A549 (cell line): ENCODE results near the gene LRRC57. TPM values are rescaled to one million over a fixed set of nuclear protein-coding genes. Genes with fewer than 3 reads are reported as not detected.

Experiments
- ATAC-seq, 2 experiments: fragments of 200-7000 bp in 1 of 2; fragments of >200 bp in 1 of 2; cut with Nextera tagmentation in 1 of 2; cut with Tn5 transposase in 1 of 2; 3 replicates each; pipeline versions ENCODE4 v1.8.0 to v1.9.1; 2018 to 2020; ENCODE audit warnings: mild to moderate bottlenecking in 1 of 2, moderate library complexity in 1 of 2
- CTCF ChIA-PET: fragments of 300-600 bp; sonication (Branson Sonifier 250); formaldehyde crosslinking; extraction: SDS; loops from one replicate; lab custom pipeline; 2021; ENCODE audit warnings: antibody characterized with exemption, inconsistent platforms; lab: Yijun Ruan, JAX
- POLR2A ChIA-PET: fragments of 350-600 bp; formaldehyde crosslinking; extraction: SDS; loops from one replicate; lab custom pipeline; 2021; ENCODE audit warnings: antibody characterized with exemption, inconsistent platforms; lab: Yijun Ruan, JAX
- DNase-seq, 2 experiments: peaks; one replicate each; pipeline versions ENCODE4 v3.0.0 to v3.0.0-alpha.2; 2011 to 2016; ENCODE audit warnings: low read depth in 1 of 2, low spot score in 1 of 2
- FAIRE-seq: peaks from 2 replicates; lab custom pipeline; 2011; peaks lifted over from hg19 to GRCh38; lab: Jason Lieb, UNC
- H3K27ac ChIP-seq, 2 experiments: fragments of >200 bp; sonication (Bioruptor Twin); formaldehyde crosslinking; 3 replicates each; pipeline ENCODE4 v1.5.1; 2016 to 2017
- H3K4me1 ChIP-seq: fragments of >200 bp; sonication (Bioruptor Twin); formaldehyde crosslinking; 3 replicates; pipeline ENCODE4 v1.6.1; 2016
- H3K4me2 ChIP-seq: fragments of >200 bp; sonication (Bioruptor Twin); formaldehyde crosslinking; 3 replicates; pipeline ENCODE4 v1.6.1; 2016
- H3K4me3 ChIP-seq: fragments of >200 bp; sonication (Bioruptor Twin); formaldehyde crosslinking; 3 replicates; pipeline ENCODE4 v1.5.1; 2016
- H3K9me3 ChIP-seq: fragments of >200 bp; sonication (Bioruptor Twin); formaldehyde crosslinking; 3 replicates; pipeline ENCODE4 v1.6.1; 2016
- ATOH8 ChIP-seq: fragments of 250-450 bp; sonication (Bioruptor Pico); IDR thresholded peaks from 2 replicates; pipeline ENCODE4 v1.5.0; 2020; ENCODE audit warnings: low read depth, mild to moderate bottlenecking, moderate library complexity
- BCL3 ChIP-seq: fragments of >200 bp; sonication (Bioruptor Twin); formaldehyde crosslinking; IDR thresholded peaks from 3 replicates; pipeline ENCODE4 v1.6.1; 2016
- BHLHE40 ChIP-seq: IDR thresholded peaks from 2 replicates; pipeline ENCODE4 v1.6.1; 2012; ENCODE audit warnings: low read depth, low read length, inconsistent platforms
- CBX8 ChIP-seq: fragments of 200-600 bp; sonication (generic); IDR thresholded peaks from 2 replicates; pipeline ENCODE4 v1.6.1; 2016
- CTCF ChIP-seq: fragments of >200 bp; sonication (Bioruptor Twin); formaldehyde crosslinking; IDR thresholded peaks from 3 replicates; pipeline ENCODE4 v1.5.1; 2016
- E2F6 ChIP-seq: IDR thresholded peaks from 2 replicates; pipeline ENCODE4 v1.6.1; 2012; ENCODE audit warnings: low read depth, borderline replicate concordance
- EHF ChIP-seq: fragments of 250-450 bp; sonication (Bioruptor Pico); IDR thresholded peaks from 2 replicates; pipeline ENCODE4 v1.5.0; 2020; ENCODE audit warnings: mild to moderate bottlenecking
- EHMT2 ChIP-seq: fragments of 200-600 bp; sonication (generic); IDR thresholded peaks from 2 replicates; pipeline ENCODE4 v1.6.1; 2016; ENCODE audit warnings: antibody characterized with exemption, low read depth, mild to moderate bottlenecking, moderate library complexity
- EP300 ChIP-seq, 2 experiments: fragments of >200 bp; sonication (Bioruptor Twin); formaldehyde crosslinking; IDR thresholded peaks; 2 replicates in 1 of 2; 3 replicates in 1 of 2; pipeline ENCODE4 v1.6.1; 2016 to 2017
- FOXS1 ChIP-seq: fragments of 250-450 bp; sonication (Bioruptor Pico); IDR thresholded peaks from 2 replicates; pipeline ENCODE4 v1.5.0; 2020; ENCODE audit warnings: mild to moderate bottlenecking, moderate library complexity
- HOXB13 ChIP-seq: fragments of 250-450 bp; sonication (Bioruptor Pico); IDR thresholded peaks from 2 replicates; pipeline ENCODE4 v1.5.0; 2020; ENCODE audit warnings: low read depth, mild to moderate bottlenecking, moderate library complexity
- JUN ChIP-seq, 2 experiments: fragments of >200 bp; sonication (Bioruptor Twin); formaldehyde crosslinking; IDR thresholded peaks; 2 replicates in 1 of 2; 3 replicates in 1 of 2; pipeline ENCODE4 v1.6.1; 2016 to 2017
- JUNB ChIP-seq: fragments of >200 bp; sonication (Bioruptor Twin); formaldehyde crosslinking; IDR thresholded peaks from 2 replicates; pipeline ENCODE4 v1.6.1; 2016
- KDM1A ChIP-seq: fragments of 200-600 bp; sonication (generic); IDR thresholded peaks from 2 replicates; pipeline ENCODE4 v1.6.1; 2016; ENCODE audit warnings: low read depth, mild to moderate bottlenecking
- MAZ ChIP-seq: fragments of 150-350 bp; IDR thresholded peaks from 2 replicates; pipeline ENCODE4 v1.6.1; 2014; ENCODE audit warnings: antibody characterized with exemption, low read depth, low read length, borderline replicate concordance
- NR3C1 ChIP-seq: fragments of >200 bp; sonication (Bioruptor Twin); formaldehyde crosslinking; IDR thresholded peaks from 3 replicates; pipeline ENCODE4 v1.6.1; 2017
- PHF8 ChIP-seq: fragments of 200-600 bp; sonication (generic); IDR thresholded peaks from 2 replicates; pipeline ENCODE4 v1.6.1; 2016; ENCODE audit warnings: low read depth, mild to moderate bottlenecking, antibody characterized with exemption, moderate library complexity, borderline replicate concordance
- POLR2A ChIP-seq: IDR thresholded peaks from 2 replicates; pipeline ENCODE4 v1.6.1; 2012; ENCODE audit warnings: mild to moderate bottlenecking, low read length
- POLR2AphosphoS2 ChIP-seq: conservative IDR thresholded peaks from 2 replicates; pipeline ENCODE4 v1.6.1; 2012; ENCODE audit warnings: low read length, improper control_type of control experiment, inconsistent platforms
- RARB ChIP-seq: fragments of 250-450 bp; sonication (Bioruptor Pico); IDR thresholded peaks from 2 replicates; pipeline ENCODE4 v1.8.0; 2021; ENCODE audit warnings: mild to moderate bottlenecking, moderate library complexity
- RCOR1 ChIP-seq: fragments of 150-350 bp; IDR thresholded peaks from 2 replicates; pipeline ENCODE4 v1.6.1; 2014; ENCODE audit warnings: antibody characterized with exemption, low read length, low read depth
- RFX5 ChIP-seq: fragments of 450-650 bp; IDR thresholded peaks from 2 replicates; pipeline ENCODE4 v1.7.1; 2014; ENCODE audit warnings: antibody characterized with exemption, mild to moderate bottlenecking, moderate library complexity
- SREBF2 ChIP-seq: fragments of 450-650 bp; IDR thresholded peaks from 2 replicates; pipeline ENCODE4 v1.6.1; 2014; ENCODE audit warnings: mild to moderate bottlenecking, moderate library complexity
- TFCP2L1 ChIP-seq: fragments of 250-450 bp; sonication (Bioruptor Pico); IDR thresholded peaks from 2 replicates; pipeline ENCODE4 v1.5.0; 2021; ENCODE audit warnings: mild to moderate bottlenecking
- TP53 ChIP-seq: fragments of 250-450 bp; sonication (Bioruptor Pico); IDR thresholded peaks from 2 replicates; pipeline ENCODE4 v1.5.0; 2021; ENCODE audit warnings: mild to moderate bottlenecking, moderate library complexity
- ZSCAN20 ChIP-seq: fragments of 250-450 bp; sonication (Bioruptor Pico); IDR thresholded peaks from 2 replicates; pipeline ENCODE4 v1.8.0; 2022; ENCODE audit warnings: mild to moderate bottlenecking, moderate library complexity
- WGBS: methylation state at CpG from one replicate; pipeline ENCODE4 v1.1.6; 2017; ENCODE audit errors: missing lambda C conversion rate; 5-methylcytosine and 5-hydroxymethylcytosine counted together
- polyA plus RNA-seq, 4 experiments: library from polyadenylated mRNA; depleted of rRNA in 3 of 4; stranded (reverse); fragments of >200 nt; fragmentation: RNase III in 1 of 4; extraction: RNeasy Plus Mini Kit Qiagen cat#74134 plus additional on column Dnase treatment in 1 of 4; gene quantifications; 2 replicates in 3 of 4; 3 replicates in 1 of 4; pipeline ENCODE4 v1.2.3, GENCODE V29; 2011 to 2017

LRRC57 gene
- polyA plus RNA-seq, 2 of the 4 experiments (the other 2 are of a cell fraction) = 7.4 to 12.3 TPM

GRCh38 chr15:42511007-42511391 lies 37.6 kb downstream of the LRRC57 start:
- H3K9me3 ChIP-seq = no peaks in the 10 kb centered on the region
- WGBS = 87% methylated on average over 4 of the region's 4 CpGs
- ATAC-seq = no peak
- H3K4me3 ChIP-seq = no peak overlapping the region
- no peak for DNase-seq
- no peaks in the 10 kb centered on the region for H3K4me1 ChIP-seq
- no peak for FAIRE-seq
- no peak overlapping the region for H3K4me2 ChIP-seq
- TF ChIP-seq KDM1A (no peak), JUN (IDR thresholded peaks at IDR 0.05) (no peak), EHMT2 (no peak), POLR2AphosphoS2 (no peak), ATOH8 (CRISPR knock-in tag) (no peak), SREBF2 (no peak), POLR2A (no peak)
- ChIA-PET POLR2A (no interaction called here), CTCF (interaction anchor here (0.8 kb wide), 1 partner anchor 16 kb away, joined by 3 read pairs; no protein-coding TSS in a partner anchor)
- H3K27ac ChIP-seq = no peak overlapping the region

GRCh38 chr15:42510258-42511006 lies 38.2 kb downstream of the LRRC57 start:
- no peak overlapping the region for H3K27ac ChIP-seq
- H3K4me2 ChIP-seq = no peak overlapping the region
- H3K4me3 ChIP-seq = no peak overlapping the region
- H3K9me3 ChIP-seq = no peaks in the 10 kb centered on the region
- ATAC-seq (no peak), DNase-seq (no peak), FAIRE-seq (no peak)
- whole genome bisulfite sequencing = 89% methylated on average over 4 of the region's 4 CpGs
- H3K4me1 ChIP-seq = no peaks in the 10 kb centered on the region
- TF ChIP-seq JUNB = no peak
- no peak for TF ChIP-seq BCL3
- no peak for TF ChIP-seq NR3C1
- no peak for TF ChIP-seq JUN (IDR thresholded peaks at IDR 0.05)
- TF ChIP-seq TP53 (CRISPR knock-in tag) = no peak
- no peak for TF ChIP-seq RARB (CRISPR knock-in tag)
- no peak for TF ChIP-seq RCOR1
- TF ChIP-seq CBX8 = no peak
- no peak for TF ChIP-seq EHF
- TF ChIP-seq POLR2A = no peak
- TF ChIP-seq FOXS1 (CRISPR knock-in tag) = no peak
- no peak for TF ChIP-seq HOXB13 (CRISPR knock-in tag)
- TF ChIP-seq TFCP2L1 (CRISPR knock-in tag) = no peak
- no peak for TF ChIP-seq EP300 (IDR thresholded peaks at IDR 0.05)
- TF ChIP-seq MAZ = no peak
- TF ChIP-seq BHLHE40 = no peak
- TF ChIP-seq KDM1A = no peak
- TF ChIP-seq ZSCAN20 (CRISPR knock-in tag) = no peak
- TF ChIP-seq ATOH8 (CRISPR knock-in tag) = no peak
- TF ChIP-seq RFX5 = no peak
- CTCF ChIA-PET = interaction anchor here (0.8 kb wide), 1 partner anchor 16 kb away, joined by 3 read pairs; no protein-coding TSS in a partner anchor
- POLR2A ChIA-PET = no interaction called here

- TF ChIP-seq KDM1A (no peak), PHF8 (no peak), EHMT2 (no peak), SREBF2 (no peak), E2F6 (no peak), POLR2AphosphoS2 (no peak), CTCF (no peak)
- Histone ChIP-seq H3K4me2 (no peak overlapping the region), H3K4me3 (no peak overlapping the region), H3K9me3 (no peaks in the 10 kb centered on the region), H3K27ac (no peak overlapping the region), H3K4me1 (no peaks in the 10 kb centered on the region)
- no peak for FAIRE-seq
- ChIA-PET CTCF (no interaction called here), POLR2A (no interaction called here)
- no peak for ATAC-seq
- no peak for DNase-seq
- 84% methylated on average over 9 of the region's 9 CpGs for WGBS
Measured at GRCh38 chr15:42508263-42508690, 40.3 kb downstream of the LRRC57 start.
